CD4-positive, alpha-beta T cell treated with Interferon gamma for 1 hour (primary cell): ENCODE data around the gene NXPH4.

Source experiments
- DNase-seq: peaks from one replicate; pipeline ENCODE4 v3.0.0-alpha.2; 2020

Gene NXPH4

DNA sequence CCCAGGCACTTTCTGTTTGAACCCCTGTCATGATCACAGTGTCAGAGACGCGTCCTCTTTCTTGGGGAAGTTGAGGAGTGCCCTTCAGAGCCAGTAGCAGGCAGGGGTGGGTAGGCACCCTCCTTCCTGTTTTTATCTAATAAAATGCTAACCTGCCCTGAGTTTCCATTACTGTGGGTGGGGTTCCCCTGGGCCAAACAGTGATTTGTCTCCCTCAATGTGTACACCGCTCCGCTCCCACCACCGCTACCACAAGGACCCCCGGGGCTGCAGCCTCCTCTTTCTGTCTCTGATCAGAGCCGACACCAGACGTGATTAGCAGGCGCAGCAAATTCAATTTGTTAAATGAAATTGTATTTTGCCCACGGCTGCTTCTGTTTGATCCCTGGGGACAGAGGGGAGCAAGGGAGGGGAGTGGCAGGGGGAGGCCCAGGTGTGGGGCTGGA is 18.0 kb downstream of the NXPH4 start:
- DNase-seq, result peak; percentile 42

DNA sequence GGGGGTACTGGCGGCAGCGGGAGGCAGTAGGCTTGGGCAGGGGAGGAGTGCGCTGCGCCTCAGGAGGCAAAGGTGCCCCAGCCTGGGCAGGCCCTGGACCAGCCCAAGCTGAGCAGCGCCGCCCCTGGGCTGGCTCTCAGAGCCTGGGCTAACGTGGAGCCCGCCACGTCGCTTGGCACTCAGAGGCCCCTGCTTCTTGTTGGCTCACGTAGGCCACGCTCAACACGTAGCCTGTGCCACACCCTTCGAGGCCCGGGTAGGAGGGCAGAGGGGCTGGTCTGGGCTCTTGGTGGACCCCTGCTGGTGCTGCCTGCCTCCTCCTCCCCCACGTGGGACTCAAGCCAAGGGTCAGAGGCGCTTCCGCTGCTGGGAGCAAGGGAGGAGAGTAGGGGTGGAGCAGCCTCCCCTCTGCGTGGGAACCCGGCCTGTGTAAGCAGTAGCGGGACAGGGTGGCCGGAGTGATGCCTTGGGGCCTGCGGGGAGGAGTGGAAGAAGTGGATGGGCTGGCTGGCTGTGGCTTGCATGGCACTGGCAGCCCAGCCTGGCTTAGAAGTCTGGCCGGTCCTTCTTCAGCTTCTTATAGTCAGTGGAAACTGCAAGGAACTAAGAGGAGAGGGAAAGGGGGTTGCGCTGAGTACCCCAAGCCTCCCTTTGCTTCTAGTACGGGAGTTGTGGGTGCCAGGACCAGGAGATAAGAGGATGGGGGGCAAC is 18.6 kb downstream of the NXPH4 start:
- peak; percentile 35 for DNase-seq

DNA sequence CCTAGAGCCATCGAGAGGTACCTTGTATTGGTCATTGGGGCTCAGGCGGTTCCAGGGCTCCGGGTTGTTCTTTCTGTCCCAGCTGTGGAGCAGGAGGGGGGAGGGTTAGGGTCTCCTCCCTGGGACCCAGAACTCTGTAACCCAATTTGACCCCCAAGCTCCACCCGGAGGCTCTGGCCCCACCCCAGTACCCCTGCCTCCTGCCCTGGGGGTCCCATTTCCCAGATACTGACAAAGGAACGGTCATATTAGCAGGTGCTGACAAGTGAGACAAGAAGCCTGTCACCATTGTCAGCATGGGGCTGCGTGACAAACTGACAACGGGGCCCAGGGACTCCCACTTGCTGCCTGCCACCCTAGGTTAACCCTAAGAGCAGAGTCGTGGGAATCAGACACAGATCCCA is 19.1 kb downstream of the NXPH4 start:
- no peak for DNase-seq

DNA sequence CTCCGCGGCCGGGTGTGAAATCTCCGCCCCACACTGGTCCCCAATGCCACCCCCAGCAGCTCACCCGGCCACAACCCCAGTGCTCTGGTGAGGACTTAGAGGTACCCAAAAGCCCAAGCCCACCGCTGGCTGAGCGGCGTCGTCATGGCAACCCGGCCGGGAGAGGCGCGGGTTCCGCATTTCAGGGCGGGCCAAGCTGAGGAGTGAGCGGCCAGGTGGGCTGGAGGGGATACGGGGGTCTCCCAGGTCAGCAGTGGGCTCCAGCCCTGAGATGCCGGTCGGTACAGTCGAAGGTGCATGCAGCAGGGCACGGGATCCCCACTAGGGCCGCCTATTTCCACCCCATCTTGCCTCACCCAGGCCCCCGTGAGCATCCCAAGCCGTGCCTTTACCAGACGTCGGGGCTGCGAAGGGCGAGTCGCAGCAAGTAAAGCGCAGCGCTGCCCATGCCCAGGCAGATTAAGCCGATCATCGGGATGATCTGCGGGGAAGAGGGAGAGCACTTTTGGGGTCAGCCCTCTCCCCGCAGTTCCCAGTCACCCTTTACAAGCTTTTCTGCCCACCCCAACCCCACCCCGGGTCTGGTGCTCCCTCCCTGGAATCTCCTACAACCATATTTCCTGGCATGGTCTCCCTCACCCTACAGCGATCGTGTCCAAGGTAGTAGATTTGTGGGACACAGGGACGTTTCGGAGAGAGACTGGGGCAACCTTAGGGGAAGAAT is 19.8 kb downstream of the NXPH4 start:
- peak; percentile 41 for DNase-seq

DNA sequence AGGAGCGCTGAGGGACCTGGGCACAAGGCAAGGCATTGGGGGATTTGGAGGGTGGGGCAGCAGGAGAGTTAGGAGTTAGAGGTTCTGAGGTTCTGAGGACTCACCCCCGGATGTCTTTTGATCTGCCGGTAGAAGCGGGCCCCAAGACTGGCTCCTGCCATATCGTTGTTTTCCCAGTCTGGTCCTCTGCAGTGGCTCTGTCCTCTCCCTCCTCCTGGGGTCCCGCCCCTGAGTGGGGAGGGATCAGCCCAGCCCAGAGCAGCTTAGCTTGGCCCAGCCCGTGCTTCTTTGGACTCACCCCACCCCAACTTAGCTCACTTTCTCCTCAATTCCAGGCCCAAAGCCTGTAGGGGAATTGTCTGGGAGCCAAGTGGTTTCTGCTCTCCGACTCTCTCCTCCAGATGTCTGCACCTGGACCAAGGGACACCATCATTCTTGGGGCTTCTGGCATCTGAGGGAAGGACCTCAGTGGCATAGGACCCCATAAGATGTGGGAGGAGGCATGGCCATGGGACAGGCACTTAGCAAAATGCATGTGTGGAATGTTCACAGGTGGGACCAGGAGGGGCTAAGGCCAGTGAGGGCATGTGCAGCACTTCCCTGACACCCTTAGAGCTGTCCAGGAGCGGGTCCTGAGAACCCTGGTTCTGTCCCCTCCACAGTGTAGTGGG is 20.5 kb downstream of the NXPH4 start:
- no peak for DNase-seq

DNA sequence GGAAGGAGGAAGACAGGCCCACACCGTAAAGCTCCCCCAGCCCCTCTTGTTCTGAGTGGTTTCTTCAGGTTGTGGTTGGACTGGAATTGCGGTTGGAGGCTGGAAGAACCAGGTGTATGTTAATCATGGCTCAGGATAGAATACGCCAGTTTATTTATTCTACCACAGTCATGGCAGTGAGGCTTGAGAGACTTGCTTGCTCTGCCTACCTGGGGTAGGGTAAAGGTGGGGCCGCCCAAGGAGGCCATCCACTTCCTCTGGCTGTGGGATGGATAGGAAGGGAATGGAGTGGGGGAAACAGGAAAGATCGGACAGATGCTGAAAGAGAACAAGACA is 21.0 kb downstream of the NXPH4 start:
- no peak for DNase-seq

DNA sequence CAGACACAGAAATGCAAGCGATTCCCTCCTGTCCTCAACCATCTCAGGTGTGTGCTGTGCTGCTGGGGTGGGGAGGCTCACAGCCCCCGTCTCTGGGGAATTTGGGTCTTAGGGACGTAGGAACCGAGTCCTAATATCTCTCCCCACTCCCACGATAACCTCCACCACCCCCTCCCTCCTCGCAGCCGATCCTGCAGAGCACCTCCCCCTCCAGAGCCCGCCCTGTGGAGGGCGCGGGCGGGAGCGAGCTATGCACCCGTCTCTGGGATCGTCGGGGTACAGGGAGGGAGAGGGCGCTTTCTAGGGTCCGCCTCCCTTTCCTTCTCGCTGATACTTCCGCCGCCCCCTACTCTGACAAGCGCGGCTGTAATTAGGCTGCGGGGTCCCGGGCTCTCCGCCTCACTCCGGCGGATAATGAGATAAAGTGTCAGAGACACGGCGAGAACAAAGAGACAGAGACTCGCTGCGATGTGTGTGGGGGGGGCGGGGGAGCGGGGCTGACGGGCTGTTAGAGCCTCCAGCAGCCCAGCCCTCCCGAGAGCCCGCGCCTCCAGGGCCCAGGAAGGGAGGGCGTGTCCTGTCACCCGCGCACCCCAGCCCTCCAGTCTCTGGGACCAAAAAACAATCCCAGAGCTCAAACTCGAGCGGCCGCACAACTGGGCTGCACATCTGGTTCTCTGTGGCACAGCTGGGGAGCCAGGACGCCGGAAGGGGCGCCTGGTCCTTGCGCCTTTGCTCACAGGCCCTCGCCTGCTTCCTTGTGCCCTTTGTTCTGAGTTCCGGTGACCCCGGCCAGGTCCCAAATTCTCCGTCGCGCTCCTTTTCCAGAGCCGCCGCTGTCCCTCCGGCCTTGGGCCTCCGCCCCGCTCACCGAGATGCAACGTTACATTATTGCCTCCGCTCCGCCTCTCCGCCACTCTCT is 21.6 kb downstream of the NXPH4 start:
- no peak for DNase-seq

DNA sequence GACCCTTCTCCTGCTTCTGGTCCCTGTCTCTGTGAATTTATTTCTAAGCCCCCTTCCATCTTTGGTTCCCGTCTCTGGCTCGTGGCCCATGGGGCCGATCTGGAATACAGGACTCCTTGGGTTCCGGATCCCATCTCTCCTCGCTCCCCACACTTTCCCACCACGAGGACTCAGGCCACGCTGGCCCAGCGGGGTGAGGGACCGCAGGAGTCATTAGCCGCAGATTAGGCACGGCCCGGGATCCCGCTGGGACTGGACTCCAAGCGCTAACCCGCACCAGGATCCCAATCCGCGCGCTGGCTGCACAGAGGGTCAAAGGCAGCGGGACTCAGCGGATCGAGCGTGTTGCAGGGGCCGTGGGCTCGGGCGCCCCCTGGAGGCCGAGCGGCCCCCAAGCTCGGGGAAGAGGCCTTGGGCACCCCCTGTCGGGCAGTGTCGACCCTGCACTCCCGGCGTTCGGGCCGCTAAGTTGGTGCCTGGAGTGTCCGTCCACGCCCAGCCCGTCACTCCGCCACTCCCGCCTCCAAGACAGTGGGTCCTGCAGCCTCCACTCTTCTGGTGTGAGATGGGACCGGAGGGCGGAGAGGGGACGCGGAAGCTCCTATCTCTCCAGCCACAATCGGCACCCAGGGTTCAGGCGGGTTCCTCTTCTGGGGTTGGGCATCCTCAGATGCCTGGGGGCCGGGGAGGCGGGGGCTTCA is 22.4 kb downstream of the NXPH4 start:
- DNase-seq, result peak; percentile 82

DNA sequence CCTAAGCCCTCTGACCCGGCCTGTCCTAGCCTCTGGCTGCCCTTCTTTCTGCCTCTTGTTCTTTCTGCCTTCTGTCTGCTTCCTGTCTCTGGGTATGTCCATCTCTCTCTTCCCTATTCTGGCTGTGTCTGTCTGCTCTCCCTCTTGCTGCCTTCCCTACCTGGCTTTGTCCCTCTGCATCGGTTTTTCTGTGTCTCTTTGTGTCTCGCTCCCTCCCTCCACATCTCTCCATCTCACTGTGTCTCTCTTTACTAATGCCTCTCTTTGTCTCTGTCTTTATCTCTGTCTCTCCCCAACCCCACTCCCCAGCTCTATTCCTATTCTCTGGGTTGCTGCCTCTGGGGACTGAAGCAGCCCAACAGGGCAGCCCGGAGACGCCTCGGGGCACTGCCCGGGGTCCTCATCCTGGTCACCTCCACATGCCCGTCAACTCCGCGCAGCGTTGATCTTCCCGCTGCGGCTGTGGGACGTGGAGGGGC is 23.0 kb downstream of the NXPH4 start:
- no peak for DNase-seq

DNA sequence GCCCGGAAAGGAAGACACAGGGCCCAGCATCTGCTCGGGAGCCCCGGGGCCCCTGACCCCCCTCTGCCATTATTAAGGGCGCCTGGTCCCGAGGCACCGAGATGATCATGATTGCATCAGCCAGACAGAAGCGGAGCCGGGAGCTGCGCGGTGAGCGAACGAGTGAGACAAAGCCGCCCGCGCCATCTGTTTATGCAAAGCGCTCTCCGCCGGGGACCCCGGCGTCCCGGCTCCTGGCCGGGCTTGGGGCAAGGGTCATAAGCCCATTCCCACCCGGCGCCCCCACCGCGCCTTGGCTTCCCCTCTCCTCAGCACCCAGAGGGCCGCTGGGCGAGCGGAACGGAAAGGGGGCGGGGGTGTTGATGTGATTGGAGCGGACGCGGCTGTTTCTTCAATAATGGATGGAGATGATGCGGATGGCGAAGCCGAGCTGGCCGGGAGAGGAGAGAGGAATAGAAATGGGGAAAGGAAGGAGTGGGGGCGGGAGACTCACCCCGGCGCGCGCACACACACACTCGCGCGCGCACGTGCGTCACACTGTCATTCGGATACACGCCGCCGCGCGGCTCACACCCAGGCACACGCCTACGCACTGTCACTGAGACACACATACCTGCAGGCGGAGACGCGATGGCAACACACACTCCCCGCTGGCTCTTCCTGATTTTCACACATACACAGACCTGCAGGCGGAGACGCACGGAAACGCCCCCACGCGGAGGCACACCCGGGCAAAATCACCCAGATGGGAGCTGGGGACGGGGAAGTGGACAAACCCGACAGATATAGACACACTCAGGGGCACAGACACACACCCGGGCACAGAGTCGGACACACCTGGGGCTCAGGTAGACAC is 23.7 kb downstream of the NXPH4 start:
- peak; percentile 80 for DNase-seq

DNA sequence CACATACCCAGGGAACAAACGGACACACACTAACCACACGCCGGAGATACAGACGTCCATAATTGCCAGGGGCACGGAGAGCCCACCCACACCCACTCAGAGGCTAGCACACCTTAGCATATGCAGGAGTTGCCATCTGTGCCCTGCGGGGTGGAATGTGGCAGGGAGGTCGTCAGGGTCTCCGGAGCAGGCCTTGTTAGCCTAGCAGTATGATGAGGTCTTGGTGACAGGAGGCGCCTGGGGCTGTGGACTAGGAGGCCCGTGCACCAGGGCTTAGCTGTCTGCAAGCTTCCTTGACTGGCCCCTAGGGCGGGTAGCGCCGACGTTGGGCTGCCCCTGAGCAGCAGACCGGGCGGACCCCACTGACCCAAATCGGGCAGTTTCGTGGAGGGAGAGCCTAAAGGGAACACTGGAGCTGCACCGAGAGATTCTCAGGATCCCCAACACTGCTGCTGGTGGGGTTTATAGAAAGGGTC is 24.4 kb downstream of the NXPH4 start:
- no peak for DNase-seq

DNA sequence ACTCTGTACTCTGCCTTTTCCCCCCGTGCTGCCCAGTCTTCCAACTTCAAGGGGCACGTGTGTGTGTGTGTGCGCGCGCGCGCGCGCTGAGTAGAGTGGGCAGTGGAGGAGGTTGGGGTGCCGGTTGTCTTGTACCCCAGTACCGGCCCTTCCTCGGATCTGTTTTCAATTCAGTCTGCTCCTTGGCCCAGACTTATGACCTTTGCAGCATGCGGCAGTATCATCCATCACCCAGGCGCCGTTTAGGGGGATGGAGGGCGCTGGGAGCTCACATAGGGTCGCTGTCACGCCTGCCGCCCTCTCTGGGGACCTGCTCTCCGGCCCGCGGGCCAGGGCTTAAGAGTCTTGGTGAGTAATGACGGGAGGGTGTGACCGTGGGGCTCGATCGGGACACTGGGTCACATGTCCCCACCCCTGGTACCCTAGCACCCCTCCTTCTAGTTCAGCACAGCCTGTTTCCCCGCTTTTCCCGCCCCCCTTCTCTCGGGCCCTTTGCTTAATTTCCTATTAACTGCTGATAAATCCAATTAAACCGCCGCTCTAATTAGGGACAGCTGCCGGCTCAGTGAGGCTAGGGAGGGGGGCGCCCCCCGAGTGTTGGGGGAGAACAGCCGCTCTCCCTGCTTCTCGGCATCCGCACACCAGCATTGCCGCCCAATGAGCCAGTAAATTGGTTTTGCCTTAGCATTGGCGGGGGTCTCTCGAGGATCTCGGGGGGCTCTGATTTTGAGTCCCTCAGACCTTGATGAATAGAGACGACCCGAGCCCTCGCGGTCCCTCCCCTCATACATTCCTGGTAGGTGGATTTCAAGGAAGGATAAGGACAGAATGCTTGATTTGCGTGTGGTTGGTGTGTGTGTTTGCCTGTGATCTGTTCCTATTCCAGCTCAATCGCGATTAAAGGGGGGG is 25.1 kb downstream of the NXPH4 start:
- no peak for DNase-seq

DNA sequence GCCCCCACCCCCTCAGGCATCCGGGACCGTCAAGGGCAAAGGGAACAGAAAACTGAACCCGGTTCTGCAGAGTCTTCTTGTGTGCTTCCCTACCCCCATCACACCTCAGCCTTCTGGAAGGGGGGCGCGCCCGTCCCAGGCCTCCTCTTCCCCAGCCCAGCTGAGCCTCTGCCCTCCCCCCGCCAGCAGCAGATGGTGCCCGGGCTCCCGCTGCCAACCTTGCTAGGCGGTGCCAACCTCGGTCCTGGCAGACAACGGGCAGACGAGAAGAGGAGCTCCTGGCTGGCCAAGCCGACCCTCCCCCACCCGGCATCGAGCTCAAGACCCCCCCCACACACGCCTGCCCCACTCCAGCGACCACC is 25.7 kb downstream of the NXPH4 start:
- no peak for DNase-seq

DNA sequence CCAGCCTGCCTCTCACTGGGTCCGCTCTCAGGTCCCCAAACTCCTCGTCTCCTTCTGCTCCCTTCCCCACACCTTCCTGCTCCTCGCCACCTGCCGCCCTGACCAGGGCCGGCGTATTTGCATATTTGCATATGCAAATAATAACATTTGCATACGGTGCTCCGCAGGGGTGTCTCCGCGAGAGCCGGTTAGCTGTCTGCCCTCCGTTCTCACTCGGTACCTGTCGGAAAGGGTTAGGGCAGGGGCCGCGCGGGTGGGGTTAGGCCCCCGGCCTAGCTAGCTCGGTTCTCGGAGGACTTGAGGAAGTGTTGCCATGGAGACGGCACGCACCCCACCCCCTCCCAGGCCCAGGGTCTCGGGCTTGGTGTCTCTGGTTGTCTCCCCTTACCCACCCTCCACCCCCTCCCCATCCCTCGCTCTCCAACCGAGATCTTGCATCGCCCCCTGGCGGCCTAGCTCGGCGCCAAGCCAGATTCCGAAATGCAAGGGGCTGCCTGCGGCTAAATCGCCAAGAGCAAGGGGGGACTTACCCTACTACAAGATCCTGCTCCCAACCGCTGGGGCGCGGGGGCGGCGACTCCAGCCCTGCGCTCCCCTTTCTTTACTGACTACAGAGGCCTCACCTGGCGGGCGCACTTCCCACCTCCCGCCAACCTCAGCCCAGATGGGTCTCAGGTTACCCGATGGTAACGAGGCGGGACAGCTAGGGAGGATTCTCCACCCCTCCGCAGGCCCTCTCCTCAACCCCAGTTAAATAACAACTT is 26.3 kb downstream of the NXPH4 start:
- peak; percentile 50 for DNase-seq

DNA sequence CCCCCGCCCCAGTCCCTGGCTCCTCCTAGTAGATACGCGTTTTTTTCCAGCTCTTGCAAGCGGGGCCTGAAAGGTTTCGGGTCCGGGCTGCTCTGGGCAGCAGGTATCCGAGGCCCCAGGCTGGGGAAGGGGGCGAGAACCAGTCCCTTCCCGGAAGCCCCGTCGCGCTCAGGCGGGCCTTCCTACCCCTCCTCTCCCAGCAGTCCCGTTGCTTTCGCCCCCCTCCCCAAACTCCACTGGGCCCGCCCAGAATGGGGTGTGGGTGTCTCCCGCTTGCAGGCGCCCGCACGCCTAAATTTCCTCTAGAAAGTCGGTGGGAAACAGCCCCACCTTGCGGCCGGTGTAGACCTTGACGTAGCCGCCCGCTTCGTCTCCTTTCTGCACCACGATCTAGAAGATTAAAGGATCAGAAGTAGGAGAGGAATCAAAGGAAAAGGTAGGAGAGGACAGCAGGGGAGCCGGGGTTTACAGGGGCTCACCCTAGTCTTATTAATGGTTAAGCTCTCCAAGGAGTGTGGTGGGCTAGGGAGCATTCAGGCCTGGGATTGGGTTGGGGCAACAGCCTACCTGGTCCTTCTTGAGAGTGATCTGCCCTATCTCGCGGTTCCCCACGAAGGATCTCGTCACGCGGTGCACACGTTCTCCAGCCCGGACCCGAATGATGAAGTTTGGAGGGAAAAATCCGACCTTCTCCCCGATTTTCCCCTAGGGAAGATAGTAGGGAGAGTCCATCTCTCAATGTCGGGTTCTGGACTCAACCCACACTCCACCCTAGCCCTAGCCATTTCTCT is 27.1 kb downstream of the NXPH4 start:
- peak; percentile 71 for DNase-seq

DNA sequence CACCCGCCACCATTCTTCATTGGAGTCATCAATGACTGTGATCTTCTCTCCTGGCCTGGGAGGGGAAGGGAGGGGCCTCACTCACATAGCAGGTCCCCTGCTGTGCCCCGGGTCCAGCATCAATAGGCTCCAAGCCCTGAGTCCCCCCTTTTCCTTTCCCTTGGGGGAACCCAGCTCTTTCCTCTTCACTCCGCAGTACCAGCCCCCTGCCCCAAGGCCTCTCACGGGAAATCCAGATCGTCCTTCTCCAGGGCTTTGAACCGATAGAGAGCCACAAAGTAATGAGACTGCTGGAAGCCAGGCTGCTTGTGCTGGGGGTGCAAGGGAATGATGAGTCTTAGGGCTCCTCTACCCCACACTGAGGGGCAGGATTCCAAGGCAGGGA is 27.7 kb downstream of the NXPH4 start:
- no peak for DNase-seq

DNA sequence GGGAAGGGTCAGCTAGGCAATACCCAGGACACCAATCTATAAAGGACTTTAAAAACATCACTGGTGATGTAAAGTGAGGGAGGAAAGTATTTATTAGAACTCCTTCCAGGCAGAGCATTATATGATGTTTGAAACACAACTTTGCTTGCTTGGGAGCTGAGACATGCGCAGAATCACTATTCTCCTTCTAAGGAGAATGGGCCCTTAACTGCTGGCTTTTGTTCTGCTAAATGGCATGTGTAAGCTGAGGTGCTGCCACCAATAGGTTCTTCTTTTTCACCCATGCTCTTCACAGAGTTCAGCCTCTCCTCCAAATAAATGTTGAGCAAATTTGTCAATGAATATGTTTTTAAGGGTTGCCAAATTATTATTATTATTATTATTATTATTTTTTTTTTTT is 30.4 kb downstream of the NXPH4 start:
- DNase-seq, result no peak
